ENCODE data around the gene C1orf167. TPM values are rescaled to one million over a fixed set of nuclear protein-coding genes. Genes with fewer than 3 reads are reported as not detected.

The C1orf167 gene
- total RNA-seq, 1 experiment from 2014 or later = 0.39 TPM

GRCh38 chr1:11720525-11720924 is 41.5 kb upstream of the C1orf167 start:
- H4K20me1 ChIP-seq (ENCODE audit: control insufficient read depth, insufficient read depth, insufficient read length) = no peaks in the 10 kb centered on the region
- Mint-ChIP-seq H3K4me3 (no peak overlapping the region), H3K27me3 (ENCODE audit: low read depth) (no peaks in the 10 kb centered on the region; the same call in 1 of the 2 replicates), H3K4me1 (peaks cover 14 to 18% of the 10 kb centered on the region in 2 experiments), H3K36me3 (ENCODE audit: insufficient read depth in 1 of 3, low read depth in 3 of 3) (peaks cover 0 to 20% (median 2%) of the 10 kb centered on the region in 3 experiments; a peak in 3 of 7 replicates), H3K27ac (no peak overlapping the region), H3K9me3 (no peaks in the 10 kb centered on the region; a peak in 1 of 5 replicates)
- no peak overlapping the region for H2BK15ac ChIP-seq (ENCODE audit: low read depth, low read length)
- WGBS (ENCODE audit: extremely low coverage, insufficient read length, low lambda C conversion rate) = no CpG with 5 or more reads among the region's 4 CpGs
- no peak overlapping the region for H3K18ac ChIP-seq (ENCODE audit: insufficient read length, low read depth, low read length)
- no peak overlapping the region for H4K8ac ChIP-seq (replicated peaks; ENCODE audit: insufficient read length, low read depth, low read length)
- H3T11ph ChIP-seq (ENCODE audit: low read length) = no peak overlapping the region
- H3K9ac ChIP-seq (ENCODE audit: extremely low read depth, insufficient read length, low read length) = no peak overlapping the region
- no peak overlapping the region for H3K14ac ChIP-seq (ENCODE audit: insufficient read depth, low read length)
- TF ChIP-seq CTCF (conservative IDR thresholded peaks at IDR 0.05) = no peak
- no peaks in the 10 kb centered on the region for H3K79me1 ChIP-seq (ENCODE audit: insufficient read depth, low read depth, low read length, poor library complexity, severe bottlenecking)
- no peak overlapping the region for H3K4me2 ChIP-seq (ENCODE audit: insufficient read depth, insufficient read length, low read length)
- H3K9me3 ChIP-seq (ENCODE audit: control insufficient read depth, low read depth, low read length) = no peaks in the 10 kb centered on the region
- H3K23me2 ChIP-seq (ENCODE audit: insufficient read length, low read depth, low read length, poor library complexity, severe bottlenecking) = no peaks in the 10 kb centered on the region
- no peak overlapping the region for H2BK20ac ChIP-seq (ENCODE audit: low read depth, low read length, poor library complexity, severe bottlenecking)
- H2BK12ac ChIP-seq (ENCODE audit: insufficient read length, low read depth, low read length) = no peak overlapping the region
- H3K23ac ChIP-seq (ENCODE audit: insufficient read length, low read depth, low read length) = no peak overlapping the region
- H2BK120ac ChIP-seq (ENCODE audit: low read depth, low read length, poor library complexity, severe bottlenecking) = no peak overlapping the region
- no peak overlapping the region for H2AK5ac ChIP-seq (ENCODE audit: insufficient read length, low read length)
- no peak overlapping the region for H2AFZ ChIP-seq (ENCODE audit: low read length)
- no peak overlapping the region for H3K27ac ChIP-seq (ENCODE audit: insufficient read length, low read depth, low read length)
- no peak overlapping the region for H4K91ac ChIP-seq (ENCODE audit: insufficient read length, low read depth, low read length)
- H2BK5ac ChIP-seq (ENCODE audit: insufficient read length, low read length) = no peak overlapping the region
- no peaks in the 10 kb centered on the region for H3K27me3 ChIP-seq (ENCODE audit: insufficient read depth, low read length)
- no peak overlapping the region for H3K4ac ChIP-seq (ENCODE audit: low read depth, low read length)
- no peak overlapping the region for H4K5ac ChIP-seq (ENCODE audit: insufficient read length, low read depth, low read length)
- no peaks in the 10 kb centered on the region for H3K4me1 ChIP-seq (ENCODE audit: insufficient read depth, low read length)
- H3K56ac ChIP-seq (ENCODE audit: insufficient read length, low read depth, low read length) = no peak overlapping the region
- no peaks in the 10 kb centered on the region for H3K79me2 ChIP-seq (ENCODE audit: insufficient read depth, low read length)
- DNase-seq = no peak
